Panc1 (cell line): Measurements from ENCODE around the gene KRTAP16-1.

Source experiments
- CTCF ChIP-seq: fragments of 450-650 bp; IDR thresholded peaks from 2 replicates; pipeline ENCODE4 v1.5.1; 2017; ENCODE audit warnings: mild to moderate bottlenecking
- POLR2AphosphoS5 ChIP-seq: IDR thresholded peaks from 2 replicates; pipeline ENCODE4 v1.6.1; 2012; ENCODE audit warnings: mild to moderate bottlenecking, low read depth, low read length, moderate library complexity

DNA sequence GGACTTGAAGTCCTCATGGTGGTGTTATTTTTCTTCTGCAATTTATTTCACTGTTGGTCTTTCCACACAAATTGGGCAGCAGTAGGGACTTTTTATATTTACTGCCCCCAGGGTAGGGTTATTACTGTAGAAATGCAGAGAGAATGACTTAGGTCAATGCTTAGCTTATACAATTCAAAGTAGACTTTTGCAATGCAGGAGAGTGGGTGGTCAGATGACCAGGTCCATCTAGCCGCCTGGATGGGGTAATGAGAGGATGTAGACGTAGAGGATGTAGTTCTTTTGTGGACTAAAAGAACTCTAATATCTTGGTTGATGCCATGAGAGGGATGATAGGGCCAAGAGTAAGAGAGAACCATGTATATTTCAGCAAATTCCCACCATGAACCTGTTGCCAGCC is 9.1 kb upstream of the KRTAP16-1 start:
- no peak for TF ChIP-seq CTCF
- TF ChIP-seq POLR2AphosphoS5, result no peak
